OCI-LY1 (cell line): ENCODE measurements around the gene SPACA6.

Source experiments
- EZH2 ChIP-seq: fragments of 200-600 bp; sonication (generic), shearing (Covaris generic); IDR thresholded peaks from 2 replicates; pipeline ENCODE4 v1.8.0; 2017; ENCODE audit warnings: borderline replicate concordance, mixed run types, mild to moderate bottlenecking, antibody characterized with exemption, low read length, moderate library complexity, mixed read lengths
- TF ChIP-seq, protein P1 (sequence below): fragments of 200-600 bp; sonication (generic), shearing (Covaris generic); IDR thresholded peaks from 2 replicates; pipeline ENCODE4 v1.5.1; 2017; ENCODE audit warnings: mild to moderate bottlenecking, antibody characterized with exemption, low read length, moderate library complexity, mixed read lengths

DNA sequence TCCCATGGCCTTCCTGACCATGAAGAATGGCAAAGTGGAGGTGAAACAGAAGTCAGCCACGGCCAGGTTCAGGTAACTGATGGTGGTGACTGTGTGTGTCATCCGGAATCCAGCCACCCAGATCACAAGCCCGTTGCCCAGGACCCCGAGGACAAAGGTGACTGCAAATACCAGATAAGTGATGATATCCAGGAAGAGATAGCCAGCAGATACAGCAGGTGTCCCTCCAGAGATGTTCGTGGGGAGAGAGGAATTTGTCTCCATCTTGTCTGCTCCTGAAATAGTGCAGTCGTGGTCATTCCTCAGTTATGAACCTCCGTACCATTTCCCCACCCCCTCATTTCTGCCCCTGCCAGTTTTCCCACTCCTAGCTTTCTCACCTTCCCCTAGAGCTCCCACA lies 53.6 kb downstream of the SPACA6 start:
- TF ChIP-seq, protein P1, sequence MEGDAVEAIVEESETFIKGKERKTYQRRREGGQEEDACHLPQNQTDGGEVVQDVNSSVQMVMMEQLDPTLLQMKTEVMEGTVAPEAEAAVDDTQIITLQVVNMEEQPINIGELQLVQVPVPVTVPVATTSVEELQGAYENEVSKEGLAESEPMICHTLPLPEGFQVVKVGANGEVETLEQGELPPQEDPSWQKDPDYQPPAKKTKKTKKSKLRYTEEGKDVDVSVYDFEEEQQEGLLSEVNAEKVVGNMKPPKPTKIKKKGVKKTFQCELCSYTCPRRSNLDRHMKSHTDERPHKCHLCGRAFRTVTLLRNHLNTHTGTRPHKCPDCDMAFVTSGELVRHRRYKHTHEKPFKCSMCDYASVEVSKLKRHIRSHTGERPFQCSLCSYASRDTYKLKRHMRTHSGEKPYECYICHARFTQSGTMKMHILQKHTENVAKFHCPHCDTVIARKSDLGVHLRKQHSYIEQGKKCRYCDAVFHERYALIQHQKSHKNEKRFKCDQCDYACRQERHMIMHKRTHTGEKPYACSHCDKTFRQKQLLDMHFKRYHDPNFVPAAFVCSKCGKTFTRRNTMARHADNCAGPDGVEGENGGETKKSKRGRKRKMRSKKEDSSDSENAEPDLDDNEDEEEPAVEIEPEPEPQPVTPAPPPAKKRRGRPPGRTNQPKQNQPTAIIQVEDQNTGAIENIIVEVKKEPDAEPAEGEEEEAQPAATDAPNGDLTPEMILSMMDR, result no peak
- no peak for TF ChIP-seq EZH2
